ENCODE results near the gene NPC2. TPM values are rescaled to one million over a fixed set of nuclear protein-coding genes. Genes with fewer than 3 reads are reported as not detected.

NPC2 gene
- polyA plus RNA-seq, 2 of the 4 experiments (the other 2 are of a cell fraction), result 97.7 to 457 TPM

- Histone ChIP-seq H3K9me3 (no peaks in the 10 kb centered on the region), H3K4me2 (peak overlapping the region; percentile 48), H3K4me3 (no peak overlapping the region), H3K4me1 (peaks cover 34% of the 10 kb centered on the region), H3K27ac (0 out of 6 replicates have a peak overlapping the region, but pooled peaks of 1 of the 2 experiments have one; percentile 10)
- ChIA-PET POLR2A (no interaction called here), CTCF (interaction anchor here (1.0 to 1.7 kb wide), 7 partner anchors 8 to 374 kb away, joined by 3 to 5 read pairs (median 3); no protein-coding TSS in a partner anchor)
- FAIRE-seq, result no peak
- no peak for ATAC-seq
- 88% methylated on average over 3 of the region's 3 CpGs for WGBS (ENCODE audit: missing lambda C conversion rate)
- DNase-seq (ENCODE audit: low read depth in 1 of 2, low spot score in 1 of 2), result no peak
- no peak for TF ChIP-seq CEBPB (IDR thresholded peaks at IDR 0.05)
- TF ChIP-seq ATOH8 (CRISPR knock-in tag; IDR thresholded peaks at IDR 0.05; ENCODE audit: low read depth), result no peak
- TF ChIP-seq REST (IDR thresholded peaks at IDR 0.05), result no peak
- TF ChIP-seq PBX3 (IDR thresholded peaks at IDR 0.05), result no peak
- TF ChIP-seq RARB (CRISPR knock-in tag; IDR thresholded peaks at IDR 0.05), result no peak
- TF ChIP-seq HDAC2 (IDR thresholded peaks at IDR 0.05), result no peak
- no peak for TF ChIP-seq KDM1A (IDR thresholded peaks at IDR 0.05; ENCODE audit: low read depth)
- no peak for TF ChIP-seq KDM5A (IDR thresholded peaks at IDR 0.05)
- TF ChIP-seq CBX2 (IDR thresholded peaks at IDR 0.05; ENCODE audit: borderline replicate concordance, low read depth), result no peak
These were observed 6.9 kb downstream of the NPC2 start for GRCh38 chr14:74486164-74486563.

GRCh38 chr14:74483321-74483720 is 9.8 kb downstream of the NPC2 start:
- H3K9me3 ChIP-seq, result no peaks in the 10 kb centered on the region
- no peak overlapping the region for H3K27ac ChIP-seq
- H3K4me3 ChIP-seq, result no peak overlapping the region
- H3K4me1 ChIP-seq, result peaks cover 17% of the 10 kb centered on the region
- H3K4me2 ChIP-seq, result no peak overlapping the region
- ChIA-PET POLR2A (no interaction called here), CTCF (interaction anchor here (6.2 kb wide), 1 partner anchor 8 kb away, joined by 33 read pairs; the partner anchor contains the start of genes ISCA2 and NPC2)
- DNase-seq (ENCODE audit: low read depth in 1 of 2, low spot score in 1 of 2), result no peak
- FAIRE-seq, result no peak
- no peak for ATAC-seq
- TF ChIP-seq ESRRA (IDR thresholded peaks at IDR 0.05; ENCODE audit: borderline replicate concordance, low read length) (no peak), REST (IDR thresholded peaks at IDR 0.05) (no peak), ZC3H11A (IDR thresholded peaks at IDR 0.05) (no peak), MYC (IDR thresholded peaks at IDR 0.05; ENCODE audit: borderline replicate concordance, low read length) (no peak), CEBPB (IDR thresholded peaks at IDR 0.05) (no peak)

GRCh38 chr14:74482571-74482970 is 10.5 kb downstream of the NPC2 start:
- WGBS (ENCODE audit: missing lambda C conversion rate), result 80% methylated on average over 3 of the region's 3 CpGs
- Histone ChIP-seq H3K4me3 (no peak overlapping the region), H3K4me2 (no peak overlapping the region), H3K27ac (no peak overlapping the region), H3K9me3 (no peaks in the 10 kb centered on the region), H3K4me1 (peaks cover 15% of the 10 kb centered on the region)
- no peak for DNase-seq (ENCODE audit: low read depth in 1 of 2, low spot score in 1 of 2)
- ChIA-PET CTCF (interaction anchor here (0.9 to 6.2 kb wide), 4 partner anchors 9 to 121 kb away, joined by 3 to 33 read pairs (median 8); partner anchors contain the start of genes ISCA2 and NPC2), POLR2A (no interaction called here)
- no peak for TF ChIP-seq ESRRA (IDR thresholded peaks at IDR 0.05; ENCODE audit: borderline replicate concordance, low read length)
- no peak for ATAC-seq
- FAIRE-seq, result no peak

Data from A549 (cell line).